ENCODE results near the gene PACC1. TPM values are rescaled to one million over a fixed set of nuclear protein-coding genes. Genes with fewer than 3 reads are reported as not detected.

PACC1 gene
- total RNA-seq, 1 experiment from 2014 or later = 17.6 TPM

GRCh38 chr1:212412374-212412773 is 2.3 kb downstream of the PACC1 start:
- peaks cover 6 to 15% of the 10 kb centered on the region in 2 experiments for H3K4me1 ChIP-seq (ENCODE audit: control insufficient read depth in 1 of 2, insufficient read depth in 2 of 2, low read length in 2 of 2)
- peaks cover 30% of the 10 kb centered on the region for H3K79me2 ChIP-seq (ENCODE audit: insufficient read depth, low read length)
- POLR2A ChIA-PET = no interaction called here
- H3K4me3 ChIP-seq (replicated peaks in 1 of 2; ENCODE audit: low read depth in 1 of 2, low read length in 2 of 2) = no peak overlapping the region
- ATAC-seq (no peak), DNase-seq (ENCODE audit: low read depth, low spot score) (no peak)
- H3K36me3 ChIP-seq (ENCODE audit: control insufficient read depth in 1 of 2, insufficient read depth in 2 of 2, low read length in 2 of 2) = peaks cover 14 to 21% of the 10 kb centered on the region in 2 experiments
- intact Hi-C loops (cut with micrococcal nuclease) = no loop called here
- no peaks in the 10 kb centered on the region for H3K9me3 ChIP-seq (ENCODE audit: control insufficient read depth in 1 of 2, insufficient read depth in 1 of 2, low read depth in 1 of 2, low read length in 2 of 2)
- no peak overlapping the region for H2AFZ ChIP-seq (ENCODE audit: low read depth, low read length, poor library complexity, severe bottlenecking)
- CTCF ChIA-PET = no interaction called here
- TF ChIP-seq FOSL1 (IDR thresholded peaks at IDR 0.05; ENCODE audit: low read depth) (no peak), SIN3A (IDR thresholded peaks at IDR 0.05; ENCODE audit: low read depth) (no peak), EZH2 (IDR thresholded peaks at IDR 0.05) (no peak), TCF7L2 (IDR thresholded peaks at IDR 0.05; ENCODE audit: borderline replicate concordance, extremely low read depth, insufficient read depth, insufficient read length) (no peak), JUND (IDR thresholded peaks at IDR 0.05) (no peak), RAD21 (IDR thresholded peaks at IDR 0.05; ENCODE audit: low read depth) (no peak), ATF3 (IDR thresholded peaks at IDR 0.05) (no peak), ZBTB33 (IDR thresholded peaks at IDR 0.05; ENCODE audit: extremely low read depth, insufficient replicate concordance, low read length) (no peak), POLR2A (IDR thresholded peaks at IDR 0.05; ENCODE audit: borderline replicate concordance, extremely low read depth, insufficient read depth, insufficient read length) (no peak), ZNF274 (IDR thresholded peaks at IDR 0.05; ENCODE audit: low read depth, low read length) (no peak), ELF1 (IDR thresholded peaks at IDR 0.05; ENCODE audit: borderline replicate concordance, low read depth) (no peak), CTCF (IDR thresholded peaks at IDR 0.05 in 2 of 3, conservative IDR thresholded peaks at IDR 0.05 in 1 of 3; ENCODE audit: borderline replicate concordance in 1 of 3, insufficient read depth in 1 of 3, low read depth in 2 of 3, low read length in 2 of 3) (no peak)
- H3K27ac ChIP-seq (ENCODE audit: low read depth, low read length) = no peak overlapping the region
- RAD21 ChIA-PET (ENCODE audit: low non-redundant PET in 1 of 2, low total read pairs in 2 of 2, uncharacterized antibody in 2 of 2, unreplicated experiment in 2 of 2) = no interaction called here
- H3K9ac ChIP-seq (ENCODE audit: low read length) = no peak overlapping the region
- H3K27me3 ChIP-seq (ENCODE audit: insufficient read depth, low read length) = no peaks in the 10 kb centered on the region
- H3K4me2 ChIP-seq (ENCODE audit: low read length) = no peak overlapping the region
- no peaks in the 10 kb centered on the region for H4K20me1 ChIP-seq (ENCODE audit: insufficient read depth)
- no TSS peak for BruUV-seq (replicated peaks)
- no peaks in the 10 kb centered on the region for H3K9me2 ChIP-seq (ENCODE audit: insufficient read depth)

All from HCT116 (cell line).